Cerebellar cortex (tissue), 1 donor: ENCODE measurements around the gene PGAP3.

ENCODE experiments used
- DNase-seq: peaks from one replicate; pipeline ENCODE4 v3.0.0-alpha.2; 2015; ENCODE audit warnings: low spot score

PGAP3 gene

GRCh38 chr17:39659279-39660010 lies 28.4 kb downstream of the PGAP3 start:
- DNase-seq: no peak

- DNase-seq: no peak
Measured at GRCh38 chr17:39658760-39659159, 29.1 kb downstream of the PGAP3 start.

DNA sequence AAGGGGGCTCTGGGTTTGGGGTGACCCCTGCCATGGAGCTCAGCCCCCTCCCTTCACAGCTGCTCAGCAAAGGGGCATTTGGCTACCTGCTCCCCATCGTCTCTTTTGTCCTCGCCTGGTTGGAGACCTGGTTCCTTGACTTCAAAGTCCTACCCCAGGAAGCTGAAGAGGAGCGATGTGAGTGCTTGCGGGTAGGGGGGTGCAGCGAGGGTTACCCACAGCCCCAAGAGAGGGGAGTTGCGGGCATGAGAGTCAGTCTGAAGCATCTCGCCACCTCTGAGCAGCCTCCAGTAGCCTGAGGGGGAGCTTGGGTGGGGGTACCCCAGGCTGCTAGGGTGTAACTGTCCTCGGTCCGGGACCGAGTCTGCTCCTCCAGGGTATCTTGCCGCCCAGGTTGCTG lies 29.5 kb downstream of the PGAP3 start:
- no peak for DNase-seq

- no peak for DNase-seq
Measured at GRCh38 chr17:39655105-39655504, 32.8 kb downstream of the PGAP3 start.

- DNase-seq: peak; percentile 50
Measured at GRCh38 chr17:39653662-39654331, 34.1 kb downstream of the PGAP3 start.

DNA sequence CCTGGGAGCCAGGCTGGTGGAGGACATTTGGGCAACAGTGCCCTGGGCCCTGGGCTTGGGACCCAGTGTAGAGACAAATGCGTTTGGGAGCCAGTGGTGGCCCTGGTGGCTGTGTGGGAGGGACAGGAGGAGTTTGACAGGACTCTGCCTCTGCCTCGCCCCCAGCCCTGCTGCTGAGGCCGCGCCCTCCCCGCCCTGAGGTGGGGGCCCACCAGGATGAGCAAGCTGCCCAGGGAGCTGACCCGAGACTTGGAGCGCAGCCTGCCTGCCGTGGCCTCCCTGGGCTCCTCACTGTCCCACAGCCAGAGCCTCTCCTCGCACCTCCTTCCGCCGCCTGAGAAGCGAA lies 34.6 kb downstream of the PGAP3 start:
- no peak for DNase-seq

DNA sequence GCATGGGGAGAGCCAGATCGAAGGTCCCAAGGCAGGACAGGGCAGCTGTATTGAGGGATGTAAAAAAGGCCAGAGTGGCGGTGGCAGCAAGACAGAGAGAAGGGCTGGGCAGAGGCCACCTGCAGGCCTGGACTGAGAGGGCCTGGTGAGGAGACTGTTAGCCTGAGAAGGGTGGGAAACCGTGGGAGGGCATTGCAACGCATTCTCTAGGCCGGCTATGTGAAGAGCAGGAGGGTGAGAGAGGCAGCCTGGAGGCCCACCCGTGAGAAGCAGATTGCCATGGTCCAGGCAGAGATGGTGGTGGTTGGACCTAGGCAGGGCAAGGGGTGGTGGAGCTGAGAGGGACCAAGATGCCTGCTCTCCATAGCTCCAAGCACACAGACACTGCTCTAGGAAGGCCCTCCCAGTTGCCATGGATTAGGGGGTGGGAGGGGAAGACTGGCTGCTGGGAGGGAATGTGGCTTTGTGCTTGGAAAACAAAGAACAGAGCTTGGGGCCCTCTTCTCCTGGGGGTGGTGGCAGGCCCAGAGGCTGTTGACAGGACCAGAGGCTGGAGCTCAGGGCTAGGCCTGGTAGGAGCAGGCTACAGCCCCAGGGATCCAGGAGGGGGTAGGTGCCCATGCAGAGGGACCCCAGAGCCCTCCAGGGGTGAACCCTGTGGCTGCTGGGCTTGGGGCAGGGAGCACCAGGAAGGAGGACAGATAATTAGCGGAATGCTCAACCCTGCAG lies 35.1 kb downstream of the PGAP3 start:
- peak; percentile 48 for DNase-seq

- no peak for DNase-seq
Measured at GRCh38 chr17:39651923-39652586, 35.8 kb downstream of the PGAP3 start.

GRCh38 chr17:39650121-39650579 lies 37.7 kb downstream of the PGAP3 start:
- no peak for DNase-seq

GRCh38 chr17:39648616-39649366 lies 39.1 kb downstream of the PGAP3 start:
- no peak for DNase-seq

DNA sequence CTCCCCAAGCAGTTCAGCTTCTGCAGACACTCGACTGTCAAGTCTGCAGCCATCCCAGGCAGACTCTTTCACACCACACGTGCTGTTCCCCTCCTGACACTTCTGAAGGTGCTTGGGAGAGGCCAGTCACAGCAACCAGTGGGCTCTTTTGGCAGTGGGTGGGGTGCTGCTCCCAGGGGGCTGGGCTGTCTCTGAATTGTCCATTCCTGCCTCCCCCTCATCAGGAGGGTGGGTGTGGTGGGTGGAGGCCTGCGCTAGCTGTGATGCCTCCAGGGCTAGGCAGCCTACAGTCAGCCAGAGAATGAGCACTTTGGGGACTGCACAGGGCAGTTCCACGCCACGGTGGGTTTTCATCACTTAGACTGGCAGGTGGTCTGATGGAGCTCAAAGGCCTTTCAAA lies 40.6 kb downstream of the PGAP3 start:
- DNase-seq: no peak

DNA sequence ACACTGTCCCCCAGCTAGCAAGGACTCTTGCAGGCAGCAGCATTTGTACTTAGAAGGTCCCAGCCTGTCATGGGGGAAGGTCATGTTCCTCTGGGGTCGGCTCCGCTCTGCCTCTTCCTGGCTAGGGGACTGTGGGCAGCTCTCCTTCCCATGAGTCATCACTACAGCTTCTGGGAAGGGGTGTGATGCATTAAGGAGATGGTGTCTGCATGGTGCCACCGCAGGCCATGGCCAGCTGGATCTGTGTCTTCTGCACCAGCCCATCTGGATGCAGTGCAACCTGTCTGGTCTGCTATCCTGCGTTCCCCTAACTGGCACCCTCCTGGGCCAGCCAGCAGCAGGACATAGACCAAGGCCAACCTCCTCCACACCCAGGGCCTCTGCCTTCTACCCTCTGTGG lies 44.6 kb downstream of the PGAP3 start:
- DNase-seq: no peak

DNA sequence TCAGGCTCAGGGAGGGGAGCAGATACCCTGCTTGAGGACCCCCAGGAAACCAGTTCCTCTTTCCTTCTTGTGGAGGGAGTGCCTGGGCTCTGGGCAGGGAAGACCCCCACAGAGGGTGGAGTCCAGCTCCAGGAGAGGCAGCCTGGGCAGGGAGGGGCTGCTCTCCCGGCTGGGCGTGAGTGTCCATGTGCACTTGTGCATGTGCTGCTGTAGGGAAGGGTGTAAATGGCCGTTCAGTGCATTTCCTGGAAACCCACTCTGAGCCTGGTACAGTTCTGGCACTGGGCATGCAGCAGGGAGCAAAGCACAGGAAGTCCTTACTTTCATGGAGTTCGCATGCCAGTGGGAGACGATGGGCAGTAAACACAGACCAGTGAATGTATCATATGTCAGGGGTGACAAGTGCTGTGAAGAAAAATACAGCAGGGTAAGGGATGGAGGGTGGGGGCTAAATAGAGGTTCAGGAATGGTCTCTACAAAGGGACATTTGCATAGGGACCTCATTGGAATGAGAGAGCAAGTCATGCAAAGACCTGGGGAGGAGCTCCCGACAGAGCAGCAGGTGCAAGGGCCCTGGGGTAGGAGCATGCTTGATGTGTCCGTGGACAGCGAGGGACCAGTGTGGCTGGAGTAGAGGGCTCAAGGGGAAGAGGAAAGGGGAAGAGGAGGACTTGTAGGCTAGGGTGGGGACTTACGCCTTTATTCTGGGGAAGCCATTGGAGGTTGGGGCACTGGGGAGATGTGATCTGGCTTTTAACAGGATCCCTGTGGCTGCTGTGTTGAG lies 45.4 kb downstream of the PGAP3 start:
- DNase-seq: no peak

GRCh38 chr17:39641883-39642282 lies 46.0 kb downstream of the PGAP3 start:
- DNase-seq: no peak

GRCh38 chr17:39641097-39641496 lies 46.8 kb downstream of the PGAP3 start:
- DNase-seq: no peak

DNA sequence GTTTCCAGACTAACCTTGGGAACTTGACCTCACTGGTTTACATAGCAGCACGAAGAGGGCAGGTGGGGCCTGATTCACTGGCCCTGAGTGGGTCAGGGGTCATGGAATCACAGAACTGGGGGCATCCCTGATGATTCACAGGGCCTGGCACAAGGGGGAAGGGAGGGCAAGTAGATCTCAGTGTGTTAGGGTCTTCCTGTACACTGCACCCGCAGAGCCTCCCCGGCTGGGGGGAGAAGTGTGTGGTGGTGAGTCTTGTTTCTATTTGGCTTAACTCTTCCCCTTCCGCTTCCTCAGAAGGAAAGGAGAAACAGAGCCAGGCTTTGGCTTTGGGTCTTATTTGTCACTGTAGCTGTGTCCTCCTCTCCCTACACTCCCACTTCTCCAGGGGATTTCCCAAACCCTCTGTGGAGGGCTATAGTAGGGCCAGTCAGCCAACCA lies 47.2 kb downstream of the PGAP3 start:
- no peak for DNase-seq

DNA sequence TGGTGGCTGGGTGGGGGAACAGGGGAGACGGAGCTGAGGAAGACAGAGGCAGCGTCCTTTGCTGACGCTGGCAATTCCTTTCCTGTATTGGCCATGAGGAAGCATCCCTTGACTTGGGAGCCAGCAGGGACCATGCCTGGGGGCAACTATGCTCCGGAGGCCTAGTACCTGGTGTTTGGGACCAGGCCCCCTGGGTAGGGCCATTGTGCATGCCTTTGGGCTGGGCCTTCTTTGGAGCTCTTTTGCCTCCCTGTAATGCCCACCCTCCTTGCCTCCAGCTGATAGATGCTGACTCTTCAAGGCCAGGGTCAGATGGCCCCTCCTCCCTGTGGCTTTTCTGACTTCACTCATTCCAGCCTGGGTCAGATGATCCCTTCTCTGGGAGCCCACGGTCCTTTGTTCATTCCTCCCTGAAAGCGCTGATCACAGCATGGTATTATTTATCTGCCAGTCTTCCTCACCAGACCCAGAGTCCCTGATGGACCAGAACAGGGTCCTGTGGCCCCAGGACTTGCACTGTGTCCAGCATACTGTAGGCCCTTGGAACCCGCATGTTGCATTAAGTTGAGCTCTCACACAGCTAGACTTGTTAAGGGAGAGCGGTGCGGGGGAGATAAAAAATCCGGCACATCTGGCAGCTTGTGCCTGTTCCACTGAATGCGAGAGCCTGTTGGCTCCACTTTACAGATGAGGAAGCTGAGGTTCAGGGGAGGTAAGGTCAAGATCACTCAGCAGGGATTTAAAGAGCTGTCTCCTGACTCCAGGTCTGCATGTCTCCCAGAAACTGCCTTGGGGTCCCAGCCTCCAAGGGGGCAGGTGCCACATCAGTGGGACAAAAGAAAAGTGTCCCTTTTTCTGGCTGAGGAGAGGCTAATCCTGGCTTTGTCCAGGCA lies 48.0 kb downstream of the PGAP3 start:
- DNase-seq: no peak

- DNase-seq: no peak
Measured at GRCh38 chr17:39639043-39639442, 48.8 kb downstream of the PGAP3 start.

DNA sequence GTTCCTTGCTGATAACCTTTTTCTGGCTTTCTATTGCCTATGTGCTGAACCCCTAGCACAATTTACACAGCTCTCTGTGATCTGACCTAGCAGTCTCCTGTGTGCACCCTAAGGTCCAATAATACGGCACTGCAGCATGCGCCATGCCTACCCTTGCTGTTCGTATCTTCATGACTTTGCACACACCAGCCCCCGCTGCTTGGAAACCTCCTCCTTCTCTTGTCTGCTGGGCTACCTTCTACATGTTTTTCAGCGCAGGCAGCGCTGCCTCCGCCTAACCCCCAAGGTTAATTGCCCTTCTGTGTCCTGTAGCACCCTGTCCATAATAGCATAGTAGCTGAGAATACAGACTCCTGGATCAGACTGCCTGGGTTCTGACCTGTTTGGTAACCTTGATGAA lies 49.5 kb downstream of the PGAP3 start:
- no peak for DNase-seq
